HUES64 (cell line): Measurements from ENCODE around the gene PTOV1.

Experiments
- H3K27ac ChIP-seq: 2 replicates; pipeline ENCODE4 v1.7.0; 2013; ENCODE audit warnings: low read depth, low read length, inconsistent platforms
- H3K27me3 ChIP-seq: 2 replicates; pipeline ENCODE4 v1.6.1; 2013; ENCODE audit warnings: mild to moderate bottlenecking, low read length; ENCODE audit not compliant: insufficient read depth
- H3K36me3 ChIP-seq: 2 replicates; pipeline ENCODE4 v1.6.1; 2013; ENCODE audit warnings: mild to moderate bottlenecking, low read length; ENCODE audit not compliant: insufficient read depth
- H3K4me1 ChIP-seq: 2 replicates; pipeline ENCODE4 v1.6.1; 2013; ENCODE audit warnings: mild to moderate bottlenecking, low read length, moderate library complexity; ENCODE audit not compliant: insufficient read depth
- H3K4me3 ChIP-seq: 2 replicates; pipeline ENCODE4 v1.5.1; 2013; ENCODE audit warnings: mild to moderate bottlenecking, low read length, moderate library complexity
- H3K9ac ChIP-seq: 2 replicates; pipeline ENCODE4 v1.6.1; 2013; ENCODE audit warnings: mild to moderate bottlenecking, low read depth, low read length
- H3K9me3 ChIP-seq: 2 replicates; pipeline ENCODE4 v1.6.1; 2013; ENCODE audit warnings: low read depth, low read length; ENCODE audit not compliant: insufficient read depth
- WGBS: fragments of 150-250, 120-280 bp; methylation state at CpG from one replicate; pipeline ENCODE4 v1.1.7; 2013; ENCODE audit warnings: missing lambda C conversion rate; 5-methylcytosine and 5-hydroxymethylcytosine counted together

The PTOV1 gene

DNA sequence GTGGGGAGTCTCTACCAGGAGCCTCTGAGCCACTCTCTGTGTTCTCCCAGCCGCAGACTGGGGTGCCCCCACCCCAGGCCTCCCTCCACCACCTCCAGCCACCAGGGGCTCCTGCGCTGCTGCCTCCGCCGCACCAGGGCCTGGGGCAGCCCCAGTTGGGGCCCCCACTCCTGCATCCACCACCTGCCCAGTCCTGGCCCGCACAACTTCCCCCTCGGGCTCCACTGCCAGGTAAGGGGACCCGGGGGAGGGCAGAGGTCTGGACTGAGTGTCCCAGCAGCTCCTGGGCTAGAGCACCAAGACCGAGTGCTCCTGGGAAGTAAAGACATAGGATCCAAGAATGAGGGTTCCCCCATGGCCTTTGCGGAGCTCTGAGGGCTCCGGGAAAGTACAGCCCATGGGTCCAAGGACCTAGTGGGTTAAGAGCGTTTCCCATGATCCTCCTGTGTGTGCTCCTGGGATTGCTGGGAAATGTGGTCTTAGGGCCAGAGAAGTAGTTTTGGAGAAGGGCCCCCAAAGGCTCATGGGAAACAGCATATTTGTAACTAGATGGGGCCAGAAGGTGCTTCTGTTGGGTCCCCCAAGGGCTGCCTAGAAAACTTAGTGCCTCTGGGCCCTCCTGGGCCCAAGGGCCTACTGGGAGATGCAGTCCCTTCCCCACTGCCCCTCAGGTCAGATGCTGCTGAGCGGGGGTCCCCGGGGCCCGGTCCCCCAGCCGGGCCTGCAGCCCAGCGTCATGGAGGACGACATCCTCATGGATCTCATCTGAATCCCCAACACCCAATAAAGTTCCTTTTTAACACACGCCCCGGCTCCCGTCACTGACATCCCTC is 14.6 kb upstream of the PTOV1 start:
- 97% methylated on average over 20 of the region's 20 CpGs for WGBS
- H3K9ac ChIP-seq: no peak overlapping the region
- peaks cover 84% of the 10 kb centered on the region for H3K36me3 ChIP-seq

DNA sequence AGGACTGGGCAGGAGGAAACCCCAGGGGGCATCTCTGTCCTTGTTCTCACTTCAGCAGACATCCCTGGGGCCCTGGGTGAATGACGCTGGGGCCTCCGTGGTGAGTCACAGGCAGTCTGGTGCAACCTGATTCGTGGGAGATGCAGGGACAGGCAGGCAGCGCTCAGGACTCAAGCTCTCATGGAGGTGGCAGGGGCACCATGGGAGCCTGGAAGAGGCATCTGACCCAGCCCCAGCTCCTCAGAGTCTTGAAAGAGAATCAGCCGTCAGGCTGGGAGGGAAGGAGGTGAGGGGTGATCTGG is 14.0 kb upstream of the PTOV1 start:
- Histone ChIP-seq H3K9ac (no peak overlapping the region), H3K9me3 (no peaks in the 10 kb centered on the region), H3K27ac (no peak overlapping the region), H3K4me1 (no peaks in the 10 kb centered on the region), H3K36me3 (peaks cover 78% of the 10 kb centered on the region), H3K4me3 (no peak overlapping the region), H3K27me3 (no peaks in the 10 kb centered on the region)
- 85% methylated on average over 5 of the region's 5 CpGs for WGBS

More for the DNA sequence above, 14.6 kb upstream of the PTOV1 start:
- Histone ChIP-seq H3K9me3 (no peaks in the 10 kb centered on the region), H3K4me3 (no peak overlapping the region), H3K27ac (no peak overlapping the region), H3K4me1 (no peaks in the 10 kb centered on the region), H3K27me3 (no peaks in the 10 kb centered on the region)

DNA sequence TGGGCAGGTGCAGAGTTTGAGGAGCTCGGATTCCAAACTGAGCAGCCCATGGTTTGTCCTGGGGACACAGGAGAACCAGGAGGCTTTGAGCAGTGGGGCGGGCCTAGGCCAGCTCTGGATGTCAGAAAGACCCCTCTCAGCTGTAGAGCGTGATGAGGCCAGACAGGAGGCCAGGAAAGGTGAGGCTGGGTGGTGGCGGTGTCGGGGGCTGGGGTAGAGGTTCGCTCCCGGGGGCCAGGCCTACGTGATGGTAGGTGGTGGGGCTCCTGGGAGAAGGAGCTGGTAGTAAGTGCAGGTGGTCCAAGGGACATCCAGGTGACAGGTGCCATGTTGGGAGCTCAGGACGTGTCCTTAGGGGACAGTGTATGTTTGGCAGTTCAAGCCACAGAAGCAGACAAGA is 13.5 kb upstream of the PTOV1 start:
- Histone ChIP-seq H3K36me3 (peaks cover 75% of the 10 kb centered on the region), H3K9me3 (no peaks in the 10 kb centered on the region), H3K4me3 (no peak overlapping the region), H3K4me1 (no peaks in the 10 kb centered on the region), H3K9ac (no peak overlapping the region), H3K27me3 (no peaks in the 10 kb centered on the region), H3K27ac (no peak overlapping the region)
- 93% methylated on average over 9 of the region's 9 CpGs for WGBS

- Histone ChIP-seq H3K36me3 (peaks cover 60% of the 10 kb centered on the region), H3K9me3 (no peaks in the 10 kb centered on the region), H3K27me3 (no peaks in the 10 kb centered on the region), H3K27ac (no peak overlapping the region), H3K9ac (no peak overlapping the region), H3K4me1 (no peaks in the 10 kb centered on the region), H3K4me3 (no peak overlapping the region)
- 95% methylated on average over 17 of the region's 18 CpGs for WGBS
These were observed 11.9 kb upstream of the PTOV1 start for GRCh38 chr19:49838885-49839588.

- H3K36me3 ChIP-seq: peaks cover 54% of the 10 kb centered on the region
- WGBS: 96% methylated on average over 11 of the region's 11 CpGs
- no peak overlapping the region for H3K9ac ChIP-seq
- no peak overlapping the region for H3K27ac ChIP-seq
- H3K27me3 ChIP-seq: no peaks in the 10 kb centered on the region
- no peaks in the 10 kb centered on the region for H3K4me1 ChIP-seq
- H3K4me3 ChIP-seq: no peak overlapping the region
- H3K9me3 ChIP-seq: no peaks in the 10 kb centered on the region
These were observed 11.2 kb upstream of the PTOV1 start for GRCh38 chr19:49839713-49840112.

DNA sequence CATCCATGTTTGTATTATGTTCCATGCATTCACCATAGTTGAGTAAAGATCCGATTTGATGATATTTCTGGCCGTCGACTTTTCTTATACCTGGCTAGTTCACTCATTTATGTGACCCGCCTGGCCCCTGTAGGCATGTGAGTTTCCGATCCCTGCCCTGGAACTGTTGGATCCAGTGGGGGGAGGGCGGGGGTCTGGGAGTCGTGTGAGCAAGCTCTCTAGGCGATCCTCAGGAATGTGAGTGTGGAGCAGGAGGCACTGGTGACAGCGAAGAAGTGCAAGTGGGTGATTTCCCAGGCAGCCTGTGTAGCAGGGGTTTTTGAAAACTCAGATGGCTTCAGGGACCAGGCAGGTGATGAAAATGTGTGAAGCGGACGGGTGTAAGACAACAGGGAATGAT is 10.6 kb upstream of the PTOV1 start:
- no peak overlapping the region for H3K9ac ChIP-seq

DNA sequence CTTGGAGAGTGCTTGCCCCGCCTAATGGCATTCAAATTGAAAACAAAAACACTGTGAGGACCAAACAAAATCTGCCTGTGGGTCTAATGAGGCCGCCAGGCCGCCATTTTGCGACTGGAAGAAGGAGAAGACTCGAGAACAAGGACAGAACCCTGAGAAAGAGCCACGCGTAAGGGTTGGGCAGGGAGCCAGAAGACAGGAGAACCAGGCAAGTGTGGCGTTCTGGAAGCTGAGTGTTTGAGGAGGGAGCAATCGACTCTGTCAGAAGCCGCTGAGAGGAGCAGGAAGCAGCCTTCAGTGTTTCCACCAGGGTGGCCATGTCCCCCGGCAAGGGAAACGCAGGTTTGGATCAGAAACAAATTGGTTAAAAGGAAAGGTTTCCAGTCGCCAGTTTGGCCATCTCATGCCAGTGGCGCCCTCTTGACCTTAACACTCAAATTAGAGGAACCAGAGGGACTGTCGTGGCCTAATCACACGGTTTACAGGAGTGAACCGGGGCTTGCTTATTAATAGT is 10.2 kb upstream of the PTOV1 start:
- 93% methylated on average over 17 of the region's 17 CpGs for WGBS
- H3K27ac ChIP-seq: no peak overlapping the region
- H3K9ac ChIP-seq: no peak overlapping the region
- H3K36me3 ChIP-seq: peaks cover 44% of the 10 kb centered on the region
- no peaks in the 10 kb centered on the region for H3K9me3 ChIP-seq
- no peak overlapping the region for H3K4me3 ChIP-seq
- H3K27me3 ChIP-seq: no peaks in the 10 kb centered on the region
- no peaks in the 10 kb centered on the region for H3K4me1 ChIP-seq

More for the DNA sequence above, 10.6 kb upstream of the PTOV1 start:
- no peak overlapping the region for H3K27ac ChIP-seq
- no peaks in the 10 kb centered on the region for H3K27me3 ChIP-seq
- H3K4me1 ChIP-seq: no peaks in the 10 kb centered on the region
- H3K9me3 ChIP-seq: no peaks in the 10 kb centered on the region
- peaks cover 48% of the 10 kb centered on the region for H3K36me3 ChIP-seq
- no peak overlapping the region for H3K4me3 ChIP-seq
- 94% methylated on average over 11 of the region's 11 CpGs for WGBS

- 97% methylated on average over 2 of the region's 3 CpGs for WGBS
- no peaks in the 10 kb centered on the region for H3K27me3 ChIP-seq
- H3K4me3 ChIP-seq: no peak overlapping the region
- no peak overlapping the region for H3K27ac ChIP-seq
- H3K36me3 ChIP-seq: peaks cover 26% of the 10 kb centered on the region
- H3K4me1 ChIP-seq: no peaks in the 10 kb centered on the region
- no peaks in the 10 kb centered on the region for H3K9me3 ChIP-seq
- H3K9ac ChIP-seq: no peak overlapping the region
These were observed 7.7 kb upstream of the PTOV1 start for GRCh38 chr19:49843265-49843664.

GRCh38 chr19:49844138-49845095 is 6.5 kb upstream of the PTOV1 start:
- Histone ChIP-seq H3K4me1 (no peaks in the 10 kb centered on the region), H3K27ac (no peak overlapping the region), H3K4me3 (no peak overlapping the region), H3K9me3 (no peaks in the 10 kb centered on the region), H3K36me3 (peaks cover 15% of the 10 kb centered on the region), H3K9ac (no peak overlapping the region), H3K27me3 (no peaks in the 10 kb centered on the region)
- WGBS: 91% methylated on average over 18 of the region's 18 CpGs

GRCh38 chr19:49845414-49845813 is 5.5 kb upstream of the PTOV1 start:
- Histone ChIP-seq H3K27me3 (no peaks in the 10 kb centered on the region), H3K4me3 (no peak overlapping the region), H3K9me3 (no peaks in the 10 kb centered on the region), H3K27ac (no peak overlapping the region), H3K9ac (no peak overlapping the region), H3K36me3 (0 out of 2 replicates have a peak, but pooled peaks cover 6% of the 10 kb centered on the region), H3K4me1 (peaks cover 4% of the 10 kb centered on the region; the same call in 1 of the 2 replicates)
- 93% methylated on average over 3 of the region's 3 CpGs for WGBS
